HepG2 (cell line): Measurements from ENCODE around the gene PANK2. TPM values are rescaled to one million over a fixed set of nuclear protein-coding genes. Genes with fewer than 3 reads are reported as not detected.
A peak's percentile ranks its signal among the peaks of the same experiment; 100 is the strongest.

Experiments used
- ARID2 ChIP-seq: sonication (generic); formaldehyde crosslinking; IDR thresholded peaks from 2 replicates; pipeline ENCODE4 v1.8.1; 2022; ENCODE audit warnings: mild to moderate bottlenecking, missing genetic modification reagents, borderline replicate concordance
- DR1 ChIP-seq: sonication (generic); formaldehyde crosslinking; IDR thresholded peaks from 2 replicates; pipeline ENCODE4 v1.8.0; 2021; ENCODE audit warnings: mild to moderate bottlenecking, missing genetic modification reagents, inconsistent platforms
- EEA1 ChIP-seq: sonication (generic); formaldehyde crosslinking; IDR thresholded peaks from 2 replicates; pipeline ENCODE4 v1.5.1; 2020; ENCODE audit warnings: mild to moderate bottlenecking, missing genetic modification reagents, borderline replicate concordance
- FOXA3 ChIP-seq: IDR thresholded peaks from 2 replicates; pipeline ENCODE4 v1.6.1; 2016; ENCODE audit warnings: missing genetic modification reagents, missing compliant biosample characterization
- HHEX ChIP-seq: IDR thresholded peaks from 2 replicates; pipeline ENCODE4 v1.6.1; 2016; ENCODE audit warnings: control low read depth
- HNF1A ChIP-seq, 2 experiments: sonication (generic) in 1 of 2; formaldehyde crosslinking in 1 of 2; IDR thresholded peaks; 2 replicates each; pipeline versions ENCODE4 v1.4.0 to v1.6.1; 2016 to 2020; ENCODE audit warnings: borderline replicate concordance in 1 of 2, low read depth in 1 of 2, mild to moderate bottlenecking in 1 of 2, missing genetic modification reagents in 1 of 2
- MAF1 ChIP-seq: sonication (generic); formaldehyde crosslinking; IDR thresholded peaks from 2 replicates; pipeline ENCODE4 v1.5.0; 2020; ENCODE audit warnings: missing genetic modification reagents, borderline replicate concordance
- MAZ ChIP-seq, 2 experiments: sonication (generic) in 1 of 2; formaldehyde crosslinking in 1 of 2; IDR thresholded peaks; 2 replicates each; pipeline versions ENCODE4 v1.5.0 to v1.6.1; 2012 to 2020; ENCODE audit warnings: low read depth in 2 of 2, mild to moderate bottlenecking in 2 of 2, borderline replicate concordance in 1 of 2, improper control_type of control experiment in 1 of 2, low read length in 1 of 2, missing genetic modification reagents in 1 of 2, moderate library complexity in 1 of 2
- NR2F2 ChIP-seq: IDR thresholded peaks from 2 replicates; pipeline ENCODE4 v1.6.1; 2012; ENCODE audit warnings: low read depth, inconsistent platforms, borderline replicate concordance
- PHF5A ChIP-seq: IDR thresholded peaks from one replicate; pipeline ENCODE4 v1.6.1; 2018; ENCODE audit warnings: low read depth, missing genetic modification reagents; ENCODE audit not compliant: unreplicated experiment
- RXRB ChIP-seq: IDR thresholded peaks from 2 replicates; pipeline ENCODE4 v1.6.1; 2016; ENCODE audit warnings: borderline replicate concordance, missing genetic modification reagents, missing compliant biosample characterization
- SKI ChIP-seq: fragments of 450-650 bp; IDR thresholded peaks from one replicate; pipeline ENCODE4 v1.6.1; 2018; ENCODE audit warnings: mild to moderate bottlenecking; ENCODE audit not compliant: partially characterized antibody
- ZBTB2 ChIP-seq: sonication (generic); formaldehyde crosslinking; IDR thresholded peaks from 2 replicates; pipeline ENCODE4 v1.8.0; 2022; ENCODE audit warnings: low read depth, missing genetic modification reagents
- ZBTB42 ChIP-seq: sonication (generic); formaldehyde crosslinking; IDR thresholded peaks from 2 replicates; pipeline ENCODE4 v1.5.0; 2020; ENCODE audit warnings: mild to moderate bottlenecking, missing genetic modification reagents
- ZNF101 ChIP-seq: sonication (generic); formaldehyde crosslinking; IDR thresholded peaks from 2 replicates; pipeline ENCODE4 v1.4.0; 2020; ENCODE audit warnings: mild to moderate bottlenecking, low read depth, missing genetic modification reagents, borderline replicate concordance
- ZNF383 ChIP-seq: sonication (generic); formaldehyde crosslinking; IDR thresholded peaks from 2 replicates; pipeline ENCODE4 v1.4.0; 2020; ENCODE audit warnings: missing genetic modification reagents, mild to moderate bottlenecking, borderline replicate concordance
- ZNF430 ChIP-seq: sonication (generic); formaldehyde crosslinking; IDR thresholded peaks from 2 replicates; pipeline ENCODE4 v1.9.0; 2021; ENCODE audit warnings: mild to moderate bottlenecking, missing genetic modification reagents
- polyA plus RNA-seq, 8 experiments: library from polyadenylated mRNA; depleted of rRNA in 3 of 8; stranded (reverse) in 7 of 8; unstranded in 1 of 8; fragments of >200 nt; fragmentation: Illumina TruSeq in 4 of 8; extraction: Trizol in 4 of 8; gene quantifications; 2 replicates each; pipeline versions ENCODE4 v1.2.1 to v1.2.3, GENCODE V29; 2011 to 2016; ENCODE audit warnings: low read depth in 4 of 8, missing spikeins in 1 of 8, mixed read lengths in 1 of 8; ENCODE audit not compliant: insufficient read depth in 1 of 8
- total RNA-seq, 5 experiments: library from RNA; depleted of rRNA; stranded (reverse); fragments of >200 nt; fragmentation: Illumina TruSeq; extraction: Trizol; gene quantifications; 2 replicates each; pipeline ENCODE4 v1.2.3, GENCODE V29; 2016; ENCODE audit warnings: low read depth in 1 of 5
- TF ChIP-seq, protein P1 (sequence below): sonication (generic); formaldehyde crosslinking; IDR thresholded peaks from 2 replicates; pipeline ENCODE4 v1.5.0; 2020; ENCODE audit warnings: missing genetic modification reagents
- TF ChIP-seq, protein P2 (sequence below): sonication (generic); formaldehyde crosslinking; IDR thresholded peaks from 2 replicates; pipeline ENCODE4 v1.4.0; 2020; ENCODE audit warnings: missing genetic modification reagents; ENCODE audit errors: not compliant biosample characterization

The PANK2 gene
- total and polyA plus RNA-seq, 2 of the 13 experiments (the other 11 are each of a cell fraction or from before 2014, with no cell fraction given): 39.2 to 123 TPM

DNA sequence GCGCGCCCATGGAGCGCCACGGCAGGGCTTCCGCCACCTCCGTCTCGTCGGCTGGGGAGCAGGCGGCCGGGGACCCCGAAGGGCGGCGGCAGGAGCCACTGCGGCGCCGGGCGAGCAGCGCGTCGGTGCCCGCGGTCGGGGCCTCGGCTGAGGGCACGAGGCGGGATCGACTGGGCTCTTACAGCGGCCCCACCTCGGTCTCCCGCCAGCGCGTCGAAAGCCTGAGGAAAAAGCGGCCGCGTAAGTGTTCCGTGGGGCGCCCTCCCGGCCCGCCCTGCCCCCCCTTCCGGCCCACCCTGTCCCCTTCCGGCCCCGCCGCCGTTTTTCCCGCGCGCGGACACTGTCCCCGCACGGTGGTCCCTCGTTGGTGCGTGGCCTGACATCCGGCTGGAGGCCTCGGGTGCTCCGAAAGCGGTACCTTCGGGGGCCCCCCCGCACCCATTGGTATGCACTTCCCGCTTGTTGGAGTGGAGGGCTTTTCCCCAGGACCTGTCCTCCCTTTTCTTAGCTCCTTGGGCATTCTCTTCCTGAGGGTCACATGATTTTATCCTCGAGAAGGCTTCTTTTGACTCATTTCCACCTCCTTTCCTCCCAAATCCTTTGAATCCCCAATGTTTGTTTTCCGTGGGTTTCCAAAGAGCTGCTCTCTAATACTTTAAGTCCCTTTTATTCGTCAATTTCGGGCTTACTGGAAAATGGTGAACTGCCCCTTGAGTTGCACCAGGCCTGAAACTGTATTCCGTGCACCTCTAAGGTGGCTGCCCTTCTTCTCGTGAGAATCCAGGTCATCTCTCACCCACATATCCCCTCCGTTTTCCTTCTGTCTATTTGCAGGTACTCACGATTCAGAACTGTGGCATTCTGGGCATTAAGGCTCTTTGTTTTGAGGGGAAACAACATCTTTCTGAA is 556 bp downstream of the PANK2 start (continued):
- TF ChIP-seq, protein P1, sequence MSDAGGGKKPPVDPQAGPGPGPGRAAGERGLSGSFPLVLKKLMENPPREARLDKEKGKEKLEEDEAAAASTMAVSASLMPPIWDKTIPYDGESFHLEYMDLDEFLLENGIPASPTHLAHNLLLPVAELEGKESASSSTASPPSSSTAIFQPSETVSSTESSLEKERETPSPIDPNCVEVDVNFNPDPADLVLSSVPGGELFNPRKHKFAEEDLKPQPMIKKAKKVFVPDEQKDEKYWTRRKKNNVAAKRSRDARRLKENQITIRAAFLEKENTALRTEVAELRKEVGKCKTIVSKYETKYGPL (CRISPR knock-in tag): 0 out of 2 replicates have a peak, but pooled peaks have one; percentile 38
- TF ChIP-seq ZNF430 (CRISPR knock-in tag) (peak; percentile 53; the same call in 1 of the 2 replicates), HHEX (no peak), EEA1 (CRISPR knock-in tag) (peak; percentile 7; the same call in 1 of the 2 replicates), PHF5A (CRISPR knock-in tag) (no peak), ZNF383 (no peak; the same call in 1 of the 2 replicates), SKI (peak; percentile 44), ARID2 (CRISPR knock-in tag) (no peak), RXRB (CRISPR knock-in tag) (peak; percentile 23; the same call in 1 of the 2 replicates), ZBTB2 (peak; percentile 53), ZBTB42 (peak; percentile 43; the same call in 1 of the 2 replicates), ZNF101 (0 out of 2 replicates have a peak, but pooled peaks have one; percentile 95), MAZ (IDR thresholded peaks at IDR 0.05; ENCODE audit: borderline replicate concordance, low read depth, low read length) (no peak; the same call in 1 of the 2 replicates), MAZ (CRISPR knock-in tag; IDR thresholded peaks at IDR 0.05; ENCODE audit: low read depth) (no peak), HNF1A (IDR thresholded peaks at IDR 0.05; ENCODE audit: low read depth) (0 out of 2 replicates have a peak, but pooled peaks have one; percentile 7), HNF1A (CRISPR knock-in tag; IDR thresholded peaks at IDR 0.05; ENCODE audit: borderline replicate concordance) (no peak), MAF1 (CRISPR knock-in tag) (0 out of 2 replicates have a peak, but pooled peaks have one; percentile 11), DR1 (CRISPR knock-in tag) (peak; percentile 16; the same call in 1 of the 2 replicates), NR2F2 (0 out of 2 replicates have a peak, but pooled peaks have one; percentile 11), FOXA3 (0 out of 2 replicates have a peak, but pooled peaks have one; percentile 17)
- TF ChIP-seq, protein P2, sequence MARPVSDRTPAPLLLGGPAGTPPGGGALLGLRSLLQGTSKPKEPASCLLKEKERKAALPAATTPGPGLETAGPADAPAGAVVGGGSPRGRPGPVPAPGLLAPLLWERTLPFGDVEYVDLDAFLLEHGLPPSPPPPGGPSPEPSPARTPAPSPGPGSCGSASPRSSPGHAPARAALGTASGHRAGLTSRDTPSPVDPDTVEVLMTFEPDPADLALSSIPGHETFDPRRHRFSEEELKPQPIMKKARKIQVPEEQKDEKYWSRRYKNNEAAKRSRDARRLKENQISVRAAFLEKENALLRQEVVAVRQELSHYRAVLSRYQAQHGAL (CRISPR knock-in tag): peak; percentile 30
